Measurements from ENCODE around the gene GPSM1.

GRCh38 chr9:136394312-136395019 is 67.1 kb downstream of the GPSM1 start:
- TF ChIP-seq, protein P1, sequence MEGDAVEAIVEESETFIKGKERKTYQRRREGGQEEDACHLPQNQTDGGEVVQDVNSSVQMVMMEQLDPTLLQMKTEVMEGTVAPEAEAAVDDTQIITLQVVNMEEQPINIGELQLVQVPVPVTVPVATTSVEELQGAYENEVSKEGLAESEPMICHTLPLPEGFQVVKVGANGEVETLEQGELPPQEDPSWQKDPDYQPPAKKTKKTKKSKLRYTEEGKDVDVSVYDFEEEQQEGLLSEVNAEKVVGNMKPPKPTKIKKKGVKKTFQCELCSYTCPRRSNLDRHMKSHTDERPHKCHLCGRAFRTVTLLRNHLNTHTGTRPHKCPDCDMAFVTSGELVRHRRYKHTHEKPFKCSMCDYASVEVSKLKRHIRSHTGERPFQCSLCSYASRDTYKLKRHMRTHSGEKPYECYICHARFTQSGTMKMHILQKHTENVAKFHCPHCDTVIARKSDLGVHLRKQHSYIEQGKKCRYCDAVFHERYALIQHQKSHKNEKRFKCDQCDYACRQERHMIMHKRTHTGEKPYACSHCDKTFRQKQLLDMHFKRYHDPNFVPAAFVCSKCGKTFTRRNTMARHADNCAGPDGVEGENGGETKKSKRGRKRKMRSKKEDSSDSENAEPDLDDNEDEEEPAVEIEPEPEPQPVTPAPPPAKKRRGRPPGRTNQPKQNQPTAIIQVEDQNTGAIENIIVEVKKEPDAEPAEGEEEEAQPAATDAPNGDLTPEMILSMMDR (IDR thresholded peaks at IDR 0.05 in 4 of 5, conservative IDR thresholded peaks at IDR 0.05 in 1 of 5) = no peak
- TF ChIP-seq POLR2A (IDR thresholded peaks at IDR 0.05) = no peak
